ENCODE data around the gene KDM4B.
A peak's percentile ranks its signal among the peaks of the same experiment; 100 is the strongest.

The KDM4B gene

DNA sequence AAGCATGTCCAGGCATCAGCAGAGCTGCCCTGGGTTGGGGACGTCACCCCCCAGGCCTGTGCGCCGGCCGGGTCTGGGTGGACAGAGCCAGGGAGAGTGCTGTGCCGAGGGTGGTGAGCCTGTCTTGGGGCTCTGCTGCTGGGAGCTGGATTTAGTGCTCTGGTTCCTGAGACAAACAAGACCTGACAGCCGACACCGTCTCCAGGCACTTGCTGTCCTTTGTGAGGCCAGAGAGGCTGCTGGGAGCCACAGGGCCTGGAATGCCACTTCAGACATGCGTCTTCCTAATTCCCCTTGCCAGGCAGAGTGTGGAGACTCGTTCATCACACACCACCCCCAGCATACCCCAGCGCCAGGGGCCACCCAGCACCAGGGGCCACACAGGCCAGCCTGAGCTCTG lies 165.8 kb downstream of the KDM4B start:
- DNase-seq (ENCODE audit: low read depth, low spot score), result no peak

DNA sequence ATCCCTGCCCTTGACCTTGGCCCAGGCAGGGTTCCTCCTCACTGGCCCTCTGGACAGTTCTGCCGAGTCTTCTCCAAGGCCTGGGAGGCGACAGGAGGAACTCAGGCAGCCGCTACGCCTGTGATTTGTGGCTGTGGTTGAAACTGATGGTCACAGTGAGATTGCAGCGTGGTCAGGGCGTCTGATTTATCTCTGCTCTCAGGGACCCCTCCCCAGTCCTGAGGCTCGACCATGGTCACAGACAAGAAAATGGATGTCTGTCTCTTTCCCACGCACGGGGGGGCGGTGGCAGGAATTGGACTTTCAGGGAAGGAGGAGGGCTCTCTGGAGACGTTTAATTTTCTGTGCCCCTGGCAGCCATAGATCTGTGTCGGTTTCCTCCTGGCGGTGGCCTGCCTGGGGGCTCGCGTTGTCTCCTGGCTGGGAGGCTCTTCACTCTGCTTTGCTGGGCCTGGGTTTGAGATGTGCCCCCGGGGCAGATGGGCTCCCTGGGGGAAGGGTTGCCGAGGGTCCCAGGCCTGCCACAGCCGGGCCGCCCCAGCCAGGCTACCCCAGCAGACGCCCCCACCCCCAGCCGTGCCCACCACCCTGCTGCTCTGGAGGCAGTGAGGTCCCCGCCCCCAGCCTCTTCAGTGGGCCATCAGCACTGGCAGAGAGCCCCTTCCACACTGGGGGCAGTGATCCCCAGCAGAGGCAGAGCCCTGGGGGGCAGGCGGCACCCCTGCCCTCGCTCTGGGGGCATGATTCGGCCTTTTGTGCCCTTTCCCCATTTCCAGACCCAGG lies 167.4 kb downstream of the KDM4B start:
- no peak for DNase-seq (ENCODE audit: low read depth, low spot score)

GRCh38 chr19:5137114-5137513 lies 168.2 kb downstream of the KDM4B start:
- DNase-seq (ENCODE audit: low read depth, low spot score), result no peak

DNA sequence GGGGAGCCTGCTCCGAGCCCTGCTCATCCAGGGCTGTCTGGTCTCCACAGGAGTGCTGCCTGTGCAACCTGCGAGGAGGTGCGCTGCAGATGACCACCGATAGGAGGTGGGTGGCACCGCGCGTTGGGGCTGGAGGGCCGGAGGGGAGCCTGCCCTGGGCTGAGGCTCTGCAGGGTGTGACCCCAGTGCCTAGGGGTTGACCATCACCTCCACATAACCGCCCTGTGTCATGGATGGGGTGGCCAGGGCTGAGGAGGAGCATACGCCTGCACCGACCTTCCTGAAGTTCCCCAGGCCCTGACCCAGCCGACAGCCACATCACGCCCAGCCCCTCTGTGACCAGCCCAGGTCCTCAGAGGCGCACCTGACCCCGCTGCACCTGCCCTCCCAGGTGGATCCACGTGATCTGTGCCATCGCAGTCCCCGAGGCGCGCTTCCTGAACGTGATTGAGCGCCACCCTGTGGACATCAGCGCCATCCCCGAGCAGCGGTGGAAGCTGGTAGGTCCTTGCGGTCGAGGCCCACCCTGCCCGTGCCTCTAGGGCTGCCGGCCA lies 168.7 kb downstream of the KDM4B start:
- DNase-seq (ENCODE audit: low read depth, low spot score), result no peak

GRCh38 chr19:5138606-5139582 lies 170.0 kb downstream of the KDM4B start:
- peak; percentile 34 for DNase-seq (ENCODE audit: low read depth, low spot score)

GRCh38 chr19:5139583-5140325 lies 170.8 kb downstream of the KDM4B start:
- no peak for DNase-seq (ENCODE audit: low read depth, low spot score)

DNA sequence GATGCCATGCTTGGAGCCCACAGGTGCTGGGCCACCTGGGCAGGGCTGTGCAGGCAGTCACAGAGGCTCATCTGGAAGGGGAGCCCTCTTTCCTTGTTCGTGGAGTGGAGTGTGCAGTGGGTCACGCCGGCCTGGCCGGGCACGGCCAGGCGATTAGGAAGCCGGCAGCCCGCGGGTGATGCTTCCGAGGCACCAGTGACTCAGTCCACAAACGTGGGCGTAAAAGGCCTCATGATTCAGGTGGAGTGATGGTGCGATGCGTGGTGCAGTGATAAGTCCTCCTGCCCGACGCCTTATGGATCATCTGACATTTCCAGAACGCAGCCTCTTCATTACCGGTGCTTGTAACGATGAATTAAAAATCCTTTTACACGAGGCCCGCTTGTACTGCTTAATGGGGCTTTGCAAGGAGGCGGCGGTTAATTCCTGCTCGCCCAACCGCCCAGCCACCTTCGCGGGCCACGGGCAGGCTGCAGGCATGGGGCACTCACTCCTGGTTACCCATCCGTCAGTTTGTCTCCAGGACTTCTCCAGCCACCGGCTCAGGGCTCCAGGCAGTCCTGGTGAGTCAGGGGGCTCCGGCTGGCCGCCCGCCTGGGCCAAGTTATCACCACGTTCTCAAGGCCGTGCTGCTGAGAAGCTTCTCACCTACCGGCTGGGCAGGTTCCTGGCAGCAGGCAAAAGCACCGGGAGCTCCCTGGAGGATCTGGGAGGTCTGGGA lies 172.4 kb downstream of the KDM4B start:
- DNase-seq (ENCODE audit: low read depth, low spot score), result no peak

- no peak for DNase-seq (ENCODE audit: low read depth, low spot score)
These were observed 173.2 kb downstream of the KDM4B start for GRCh38 chr19:5141850-5142724.

- DNase-seq (ENCODE audit: low read depth, low spot score), result no peak
These were observed 173.8 kb downstream of the KDM4B start for GRCh38 chr19:5142725-5143097.

DNA sequence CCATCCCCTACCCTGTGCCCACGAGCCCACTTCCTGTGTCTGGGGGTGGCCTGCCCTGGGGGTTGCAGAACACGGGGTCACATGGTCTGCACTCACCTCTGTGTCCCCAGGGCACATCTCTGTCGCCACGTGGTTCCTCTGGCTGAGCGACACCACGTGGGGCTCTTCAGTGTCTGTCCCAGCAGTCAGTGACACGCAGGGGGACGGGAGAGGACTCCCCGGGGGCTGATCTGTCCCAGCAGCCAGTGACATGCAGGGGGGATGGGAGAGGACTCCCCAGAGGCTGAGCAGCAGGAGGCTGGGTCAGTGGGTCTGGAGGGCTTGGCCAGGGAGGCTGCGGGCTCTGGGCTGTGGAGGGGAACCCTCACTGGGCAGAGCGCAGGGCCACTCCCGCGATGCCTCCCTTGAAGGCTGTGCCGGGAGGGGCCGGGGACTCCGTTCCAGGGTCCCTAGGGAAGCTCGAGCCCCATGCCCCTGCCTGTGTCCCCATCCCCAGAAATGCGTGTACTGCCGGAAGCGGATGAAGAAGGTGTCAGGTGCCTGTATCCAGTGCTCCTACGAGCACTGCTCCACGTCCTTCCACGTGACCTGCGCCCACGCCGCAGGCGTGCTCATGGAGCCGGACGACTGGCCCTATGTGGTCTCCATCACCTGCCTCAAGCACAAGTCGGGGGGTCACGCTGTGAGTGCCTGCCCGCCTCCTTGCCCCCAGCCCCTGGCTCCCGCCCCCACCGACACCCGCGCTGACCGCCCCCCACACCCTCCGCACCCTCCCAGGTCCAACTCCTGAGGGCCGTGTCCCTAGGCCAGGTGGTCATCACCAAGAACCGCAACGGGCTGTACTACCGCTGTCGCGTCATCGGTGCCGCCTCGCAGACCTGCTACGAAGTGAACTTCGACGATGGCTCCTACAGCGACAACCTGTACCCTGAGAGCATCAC lies 174.8 kb downstream of the KDM4B start:
- no peak for DNase-seq (ENCODE audit: low read depth, low spot score)

- DNase-seq (ENCODE audit: low read depth, low spot score), result no peak
These were observed 175.7 kb downstream of the KDM4B start for GRCh38 chr19:5144545-5145179.

DNA sequence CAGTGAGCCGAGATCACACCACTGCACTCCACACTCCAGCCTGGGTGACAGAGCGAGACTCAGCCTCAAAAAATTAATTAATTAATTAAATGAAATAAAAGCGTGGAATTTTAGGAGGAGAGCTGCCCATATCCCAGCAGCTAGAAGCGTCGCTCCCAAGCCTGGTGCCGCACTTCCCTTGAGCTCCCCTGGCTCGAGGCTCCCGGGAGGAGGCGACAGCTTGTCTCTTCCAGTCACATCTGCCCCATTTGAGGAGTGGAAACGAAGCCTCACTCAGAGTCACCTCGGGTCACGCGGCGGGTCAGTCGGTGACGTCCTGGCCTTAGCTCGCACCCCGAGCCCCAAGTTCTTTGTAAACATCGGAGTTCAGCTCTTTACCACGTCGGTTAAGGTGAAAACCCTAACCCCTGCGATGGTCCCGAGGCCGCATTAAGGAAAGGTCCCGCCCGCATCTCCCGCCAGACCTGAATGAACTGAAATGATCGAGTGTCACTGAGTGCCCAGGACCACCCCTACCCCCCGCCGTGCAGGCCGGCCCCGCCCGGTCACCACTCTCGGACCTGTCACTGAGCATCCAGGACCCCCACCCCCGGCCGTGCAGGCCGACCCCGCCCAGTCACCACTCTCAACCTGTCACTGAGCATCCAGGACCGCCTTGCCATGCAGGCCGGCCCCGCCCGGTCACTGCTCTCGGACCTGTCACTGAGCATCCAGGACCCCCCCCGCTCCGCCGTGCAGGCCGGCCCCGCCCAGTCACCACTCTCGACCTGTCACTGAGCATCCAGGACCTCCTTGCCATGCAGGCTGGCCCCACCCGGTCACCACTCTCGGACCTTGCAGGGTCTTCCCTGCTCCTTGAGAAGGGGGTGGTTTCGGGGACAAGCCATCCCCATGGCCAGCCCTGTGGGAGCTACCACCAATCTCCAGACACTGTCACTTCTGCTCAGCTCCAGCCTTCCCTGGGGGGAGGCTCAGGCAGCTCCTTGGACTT lies 176.9 kb downstream of the KDM4B start:
- no peak for DNase-seq (ENCODE audit: low read depth, low spot score)

DNA sequence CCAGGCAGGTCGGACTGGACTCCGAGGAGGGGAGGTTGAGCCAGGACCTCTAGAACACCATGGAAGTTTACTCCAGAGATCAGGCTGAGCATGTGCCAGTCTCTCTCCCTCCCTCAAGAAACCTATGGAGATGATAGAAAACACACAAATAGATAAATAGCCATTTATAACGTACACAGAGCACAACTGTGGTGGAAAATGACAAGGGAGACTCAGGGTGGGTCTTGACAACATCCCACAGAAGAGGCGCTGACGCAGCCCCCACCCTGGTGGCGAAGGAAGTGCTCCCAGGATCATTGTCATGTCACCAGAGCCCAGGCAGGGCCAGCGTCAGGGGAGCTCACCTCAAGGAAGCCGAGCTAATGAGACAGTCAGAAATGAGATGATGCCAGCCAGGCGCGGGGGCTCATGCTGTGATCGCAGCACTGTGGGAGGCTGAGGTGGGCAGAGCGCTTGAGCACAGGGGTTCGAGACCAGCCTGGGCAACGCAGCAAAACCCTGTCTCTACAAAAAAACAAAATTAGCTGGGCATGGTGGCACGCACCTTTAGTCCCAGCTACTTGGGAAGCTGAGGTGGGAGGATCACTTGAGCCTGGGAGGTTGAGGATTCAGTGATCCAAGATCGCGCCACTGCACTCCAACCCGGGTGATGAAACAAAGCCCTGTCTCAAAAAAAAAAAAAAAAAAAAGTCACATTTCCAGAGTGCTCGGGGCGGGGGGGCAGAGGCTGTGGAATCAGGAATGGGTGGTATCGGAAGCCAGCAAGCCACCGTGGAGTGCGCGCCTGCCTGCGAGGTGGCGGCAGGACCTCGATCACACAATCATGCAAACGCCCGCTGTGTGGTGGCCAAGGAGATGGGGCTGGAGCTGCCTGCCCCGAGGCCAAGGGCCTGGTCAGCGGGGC lies 178.4 kb downstream of the KDM4B start:
- no peak for DNase-seq (ENCODE audit: low read depth, low spot score)

- no peak for DNase-seq (ENCODE audit: low read depth, low spot score)
These were observed 179.3 kb downstream of the KDM4B start for GRCh38 chr19:5147978-5148793.

DNA sequence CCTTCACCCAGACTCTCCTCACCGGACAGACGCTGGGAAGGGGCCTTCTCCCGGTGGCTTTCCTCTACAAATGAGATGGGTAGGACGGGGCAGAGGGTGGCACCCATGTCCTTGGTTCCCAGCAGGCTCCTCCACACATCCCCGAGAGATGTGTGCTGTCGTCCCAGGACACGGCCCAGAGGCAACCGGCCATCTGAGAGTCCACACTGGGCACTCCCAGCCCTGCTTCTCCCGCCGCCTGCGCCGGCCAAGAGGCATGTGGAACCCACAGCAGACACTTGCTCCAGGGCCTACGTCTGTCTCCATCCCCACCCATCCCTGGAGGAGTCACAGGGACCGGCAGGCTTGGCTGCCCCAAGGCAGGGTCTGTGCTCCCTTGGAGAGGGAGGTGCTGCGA lies 179.9 kb downstream of the KDM4B start:
- DNase-seq (ENCODE audit: low read depth, low spot score), result no peak

All from activated naive CD8-positive, alpha-beta T cell treated with anti-CD3 and anti-CD28 coated beads, Interleukin-2, amount 50 U/mL, for 16 hours (primary cell).